ENCODE data around the gene LNP1.

GRCh38 chr3:100467133-100467532 lies 65.8 kb downstream of the LNP1 start:
- no peak for TF ChIP-seq ZNF212 (CRISPR knock-in tag; IDR thresholded peaks at IDR 0.05)
- no peak for TF ChIP-seq BCLAF1 (IDR thresholded peaks at IDR 0.05; ENCODE audit: borderline replicate concordance in 1 of 2, control insufficient read depth in 1 of 2, low read depth in 2 of 2, low read length in 1 of 2)
- no peak for TF ChIP-seq POLR2H (tag; IDR thresholded peaks at IDR 0.05; ENCODE audit: low read depth)
- TF ChIP-seq ZBTB17 (CRISPR knock-in tag; IDR thresholded peaks at IDR 0.05), result no peak
- no peak for TF ChIP-seq SMC3 (conservative IDR thresholded peaks at IDR 0.05; ENCODE audit: insufficient read depth, low read depth, low read length)
- no peak for TF ChIP-seq HES1 (IDR thresholded peaks at IDR 0.05; ENCODE audit: low read depth)
- no peak for TF ChIP-seq MXI1 (IDR thresholded peaks at IDR 0.05; ENCODE audit: low read depth, low read length)
- no peak for TF ChIP-seq SLC30A9 (CRISPR knock-in tag; IDR thresholded peaks at IDR 0.05)
- no peak for TF ChIP-seq CTCF (IDR thresholded peaks at IDR 0.05 in 2 of 3, conservative IDR thresholded peaks at IDR 0.05 in 1 of 3; ENCODE audit: insufficient read depth in 2 of 3, low read depth in 1 of 3, low read length in 3 of 3)
- TF ChIP-seq TCF7L2 (IDR thresholded peaks at IDR 0.05; ENCODE audit: low read depth, low read length), result no peak

Measured in K562 (cell line).